ENCODE data around the gene TSPAN14. TPM values are rescaled to one million over a fixed set of nuclear protein-coding genes. Genes with fewer than 3 reads are reported as not detected.

The TSPAN14 gene
- total RNA-seq, 2 experiments from 2014 or later = 100 to 104 TPM

DNA sequence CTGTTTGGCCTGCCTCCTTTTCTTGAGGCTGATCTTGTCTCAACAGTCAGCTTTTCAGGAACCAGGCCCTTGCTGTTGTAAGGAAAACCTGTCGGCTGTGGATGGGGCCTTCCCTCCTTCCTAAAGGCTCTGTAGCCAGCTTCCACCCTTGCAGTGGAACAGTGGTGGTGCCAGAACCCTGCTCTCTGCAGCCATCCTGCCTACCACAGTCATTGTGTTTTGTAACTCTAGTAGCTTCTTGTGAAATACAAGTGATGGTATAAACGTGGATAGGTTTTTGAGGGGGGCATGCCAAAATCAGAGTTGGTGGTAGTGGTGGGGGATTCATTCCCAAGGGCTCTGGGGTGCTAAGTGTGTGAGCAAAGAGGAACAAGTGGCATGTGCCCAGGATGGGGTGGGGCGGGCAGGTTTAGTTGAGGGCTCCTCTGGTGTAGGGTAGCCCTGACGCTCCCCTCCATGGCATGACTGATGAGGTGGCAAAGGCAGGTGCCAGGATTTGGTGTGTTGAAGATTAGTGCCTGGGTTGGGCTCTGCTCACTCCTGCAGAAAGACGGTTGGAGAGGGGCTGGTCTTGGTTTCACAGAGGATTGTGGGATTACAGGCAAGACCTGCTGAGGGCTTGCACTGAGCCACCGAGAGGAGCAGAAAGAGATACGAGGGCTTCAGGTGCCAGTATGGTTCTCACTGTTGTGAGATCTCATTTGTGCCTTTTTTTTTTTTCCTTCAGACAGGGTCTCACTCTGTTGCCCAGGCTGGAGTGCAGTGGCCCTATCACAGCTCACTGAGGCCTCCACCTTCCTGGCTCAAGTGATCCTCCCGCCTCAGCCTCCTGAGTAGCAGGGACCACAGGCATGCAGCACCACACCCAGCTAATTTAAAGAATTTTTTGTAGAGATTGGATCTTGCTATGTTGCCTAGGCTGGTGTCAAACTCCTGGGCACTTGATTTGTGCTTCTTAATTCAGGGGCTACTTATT lies 7.4 kb downstream of the TSPAN14 start:
- Mint-ChIP-seq H3K4me1 (peaks cover 98% of the 10 kb centered on the region), H3K4me3 (peak overlapping the region; percentile 92), H3K36me3 (peaks cover 24% of the 10 kb centered on the region), H3K9me3 (ENCODE audit: low read depth) (no peaks in the 10 kb centered on the region), H3K27ac (peak overlapping the region; percentile 94), H3K27me3 (no peaks in the 10 kb centered on the region)
- CTCF ChIA-PET = interaction anchor here (1.4 to 22.0 kb wide), 6 partner anchors 7 to 69 kb away, joined by 3 to 378 read pairs (median 68); no protein-coding TSS in a partner anchor
- DNase-seq = peak; percentile 41
- no peak for ATAC-seq

DNA sequence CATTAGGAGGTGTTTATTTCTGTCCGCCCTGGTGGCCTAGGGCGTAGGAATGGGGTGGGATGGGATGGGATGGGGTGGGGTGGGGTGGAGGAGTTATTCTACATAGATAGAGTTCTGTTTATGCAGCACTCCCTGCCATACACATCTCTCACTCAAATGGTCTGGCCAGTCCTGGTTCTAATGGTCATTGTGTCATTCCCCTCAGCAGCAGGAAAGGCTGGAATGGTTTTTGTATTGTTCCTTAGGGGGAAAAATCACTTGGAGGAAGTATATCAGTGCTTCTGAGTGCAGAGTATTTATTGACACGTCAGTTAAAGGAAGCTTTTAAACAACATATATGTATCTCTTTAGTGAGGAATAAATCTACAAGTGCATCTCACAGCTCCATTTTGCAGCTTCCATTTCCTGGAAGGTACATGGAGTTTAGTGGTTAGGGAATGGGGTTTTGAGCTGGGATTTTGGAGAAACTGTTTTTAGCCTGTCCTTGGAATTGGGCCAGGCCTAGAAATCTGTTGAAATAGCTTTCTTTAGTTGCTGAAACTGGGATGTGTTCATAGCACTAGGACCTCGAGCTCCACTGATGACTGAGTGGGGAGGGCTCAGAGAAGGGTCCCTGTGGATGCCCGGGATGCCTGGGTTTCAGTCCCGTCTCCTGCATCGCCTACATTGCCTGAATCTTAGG lies 8.3 kb downstream of the TSPAN14 start:
- peak overlapping the region; percentile 78 for H3K27ac Mint-ChIP-seq
- CTCF ChIA-PET = interaction anchor here (0.9 to 22.0 kb wide), 5 partner anchors 9 to 74 kb away, joined by 3 to 378 read pairs (median 65); no protein-coding TSS in a partner anchor
- H3K4me3 Mint-ChIP-seq = peak overlapping the region; percentile 33
- no peak for ATAC-seq
- no peak for DNase-seq
- H3K27me3 Mint-ChIP-seq = no peaks in the 10 kb centered on the region
- H3K36me3 Mint-ChIP-seq = peaks cover 20% of the 10 kb centered on the region
- H3K9me3 Mint-ChIP-seq (ENCODE audit: low read depth) = no peaks in the 10 kb centered on the region
- H3K4me1 Mint-ChIP-seq = peaks cover 98% of the 10 kb centered on the region

DNA sequence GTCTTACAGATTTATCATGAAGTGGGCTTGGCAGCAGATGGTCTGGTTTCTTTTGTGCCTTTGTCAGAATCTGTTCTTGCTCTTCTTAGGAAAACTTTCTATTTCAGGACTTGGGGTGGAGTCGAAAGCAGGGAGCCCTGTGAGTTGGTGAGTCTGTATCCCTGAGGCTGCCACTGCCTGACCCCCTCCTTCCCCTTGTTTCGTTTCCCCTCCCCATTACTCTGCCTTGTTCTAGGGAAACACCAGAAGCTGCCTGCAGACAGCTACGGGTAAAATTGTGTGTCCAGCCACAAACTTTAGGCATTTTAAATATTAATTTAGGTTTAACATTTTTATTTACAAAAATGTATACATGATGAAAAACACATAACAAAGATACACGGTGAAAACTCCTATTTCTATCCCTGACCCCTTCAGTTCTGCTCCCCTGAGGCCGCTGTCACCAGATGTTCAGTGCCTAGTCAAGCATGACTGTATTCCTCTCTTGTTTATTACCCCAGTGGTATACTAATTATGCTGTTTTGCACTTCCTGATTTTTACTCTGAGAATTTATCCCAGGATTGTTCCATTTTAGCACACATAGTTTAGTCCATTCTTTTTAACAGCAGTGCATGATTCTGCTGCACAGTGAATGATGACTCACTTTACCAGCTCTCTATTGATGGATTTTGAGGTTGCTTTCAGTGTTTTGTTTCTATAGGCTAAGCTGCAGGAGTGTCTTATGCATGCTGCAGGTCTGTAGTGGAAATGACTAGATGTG lies 9.1 kb downstream of the TSPAN14 start:
- DNase-seq (peak; percentile 45), ATAC-seq (peak; percentile 31)
- Mint-ChIP-seq H3K4me1 (peaks cover 98% of the 10 kb centered on the region), H3K27ac (peak overlapping the region; percentile 84), H3K27me3 (no peaks in the 10 kb centered on the region), H3K4me3 (peak overlapping the region; percentile 67), H3K9me3 (ENCODE audit: low read depth) (no peaks in the 10 kb centered on the region), H3K36me3 (peaks cover 16% of the 10 kb centered on the region)
- CTCF ChIA-PET = interaction anchor here (0.6 to 22.0 kb wide), 8 partner anchors 5 to 73 kb away, joined by 3 to 378 read pairs (median 36); no protein-coding TSS in a partner anchor

DNA sequence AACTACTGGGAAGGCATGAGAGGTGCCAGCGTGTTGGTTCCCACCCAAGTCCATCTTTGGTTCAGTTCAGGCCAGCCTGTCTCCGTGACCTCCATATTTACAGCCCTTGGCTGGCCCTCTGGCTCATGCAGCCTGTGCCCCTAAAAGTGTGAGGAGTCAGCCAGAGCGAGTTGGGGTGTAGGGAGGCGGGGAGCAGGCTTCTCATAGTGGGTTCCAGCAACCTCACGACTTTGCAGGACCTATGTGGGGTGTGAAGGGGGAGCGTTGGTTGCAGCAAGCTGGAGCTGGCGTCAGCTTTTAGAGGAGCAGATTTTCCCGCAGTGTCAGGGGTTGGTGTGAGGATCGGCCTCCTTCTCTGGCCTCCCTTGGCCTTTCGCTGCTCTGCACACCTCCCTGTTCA lies 9.8 kb downstream of the TSPAN14 start:
- Mint-ChIP-seq H3K27me3 (no peaks in the 10 kb centered on the region), H3K4me1 (peaks cover 98% of the 10 kb centered on the region), H3K36me3 (peaks cover 22% of the 10 kb centered on the region), H3K27ac (peak overlapping the region; percentile 84), H3K4me3 (peak overlapping the region; percentile 67), H3K9me3 (ENCODE audit: low read depth) (no peaks in the 10 kb centered on the region)
- DNase-seq (peak; percentile 52), ATAC-seq (peak; percentile 1)
- CTCF ChIA-PET = interaction anchor here (0.6 to 22.0 kb wide), 8 partner anchors 6 to 38 kb away, joined by 3 to 378 read pairs (median 36); no protein-coding TSS in a partner anchor

DNA sequence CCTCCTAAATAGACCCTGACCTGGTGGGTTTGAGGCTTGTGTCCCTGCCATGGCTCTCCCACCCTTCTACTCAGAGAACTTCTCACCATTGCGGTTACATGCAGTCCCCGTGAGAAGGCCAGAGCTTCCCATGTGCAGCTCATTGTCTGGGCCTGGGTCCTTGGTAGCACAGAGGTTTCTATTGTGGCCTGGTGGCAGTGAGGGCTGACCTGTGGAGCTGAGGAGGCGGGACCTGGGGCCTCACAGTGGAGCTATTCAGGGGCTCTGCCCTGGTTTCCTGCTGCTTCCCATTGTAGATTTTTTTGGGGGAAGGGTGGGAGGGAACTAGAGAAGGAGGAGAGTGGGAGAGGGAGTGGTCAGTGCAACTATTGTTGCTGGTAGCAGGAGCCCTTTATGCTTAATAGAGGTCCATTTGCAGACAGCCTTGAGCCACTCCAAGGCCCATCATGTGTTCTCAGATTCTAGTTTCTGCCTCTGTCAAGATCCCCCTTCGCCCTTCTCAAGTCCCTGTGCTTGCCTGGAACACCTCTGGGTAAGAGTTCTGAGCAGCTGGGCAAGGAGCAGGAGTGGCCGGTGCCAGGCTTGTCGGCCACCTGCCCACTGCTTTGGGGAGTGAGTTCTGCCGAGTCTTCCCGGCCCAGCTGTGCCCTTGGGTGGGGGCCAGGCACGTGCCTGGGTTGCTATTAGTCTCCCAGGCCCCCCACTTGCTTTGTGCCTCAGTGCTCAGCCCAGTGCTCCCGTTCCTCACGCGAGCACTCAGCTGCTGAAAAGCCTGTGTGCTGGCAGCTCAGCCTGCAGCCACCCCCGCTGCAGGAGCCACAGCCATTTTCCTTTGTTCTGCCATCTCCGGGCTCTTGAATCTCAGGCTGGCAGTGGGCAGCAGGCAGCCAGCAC lies 10.7 kb downstream of the TSPAN14 start:
- no peaks in the 10 kb centered on the region for H3K9me3 Mint-ChIP-seq (ENCODE audit: low read depth)
- H3K4me3 Mint-ChIP-seq = peak overlapping the region; percentile 67
- CTCF ChIA-PET = interaction anchor here (0.6 to 22.0 kb wide), 9 partner anchors 7 to 48 kb away, joined by 3 to 378 read pairs (median 16); no protein-coding TSS in a partner anchor
- no peaks in the 10 kb centered on the region for H3K27me3 Mint-ChIP-seq
- H3K4me1 Mint-ChIP-seq = peaks cover 98% of the 10 kb centered on the region
- H3K36me3 Mint-ChIP-seq = peaks cover 26% of the 10 kb centered on the region
- ATAC-seq (no peak), DNase-seq (peak; percentile 44)
- peak overlapping the region; percentile 84 for H3K27ac Mint-ChIP-seq

DNA sequence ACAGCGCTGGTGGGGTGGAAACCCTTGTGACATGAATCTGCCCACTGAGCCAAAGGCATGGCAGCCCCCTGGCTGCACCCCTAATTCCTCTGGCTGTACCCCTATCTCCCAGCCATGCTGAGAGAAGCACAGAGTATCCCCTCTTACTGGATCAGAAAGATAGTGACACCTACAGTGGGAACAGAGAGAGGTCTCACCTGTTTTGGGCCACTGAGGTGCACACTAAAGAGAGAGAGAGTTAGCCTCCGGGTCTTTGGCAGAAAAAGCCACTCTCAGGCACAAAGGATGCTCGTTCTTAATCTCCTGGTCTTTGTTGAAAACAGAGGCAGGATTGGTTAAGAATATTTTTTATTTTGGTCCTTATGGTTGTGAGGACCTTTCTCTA lies 11.3 kb downstream of the TSPAN14 start:
- ATAC-seq = no peak
- no peak for DNase-seq
- no peaks in the 10 kb centered on the region for H3K27me3 Mint-ChIP-seq
- H3K4me3 Mint-ChIP-seq = peak overlapping the region; percentile 67
- no peaks in the 10 kb centered on the region for H3K9me3 Mint-ChIP-seq (ENCODE audit: low read depth)
- CTCF ChIA-PET = interaction anchor here (1.7 to 22.0 kb wide), 5 partner anchors 7 to 47 kb away, joined by 6 to 378 read pairs (median 16); no protein-coding TSS in a partner anchor
- peaks cover 29% of the 10 kb centered on the region for H3K36me3 Mint-ChIP-seq
- H3K4me1 Mint-ChIP-seq = peaks cover 97% of the 10 kb centered on the region
- peak overlapping the region; percentile 84 for H3K27ac Mint-ChIP-seq

DNA sequence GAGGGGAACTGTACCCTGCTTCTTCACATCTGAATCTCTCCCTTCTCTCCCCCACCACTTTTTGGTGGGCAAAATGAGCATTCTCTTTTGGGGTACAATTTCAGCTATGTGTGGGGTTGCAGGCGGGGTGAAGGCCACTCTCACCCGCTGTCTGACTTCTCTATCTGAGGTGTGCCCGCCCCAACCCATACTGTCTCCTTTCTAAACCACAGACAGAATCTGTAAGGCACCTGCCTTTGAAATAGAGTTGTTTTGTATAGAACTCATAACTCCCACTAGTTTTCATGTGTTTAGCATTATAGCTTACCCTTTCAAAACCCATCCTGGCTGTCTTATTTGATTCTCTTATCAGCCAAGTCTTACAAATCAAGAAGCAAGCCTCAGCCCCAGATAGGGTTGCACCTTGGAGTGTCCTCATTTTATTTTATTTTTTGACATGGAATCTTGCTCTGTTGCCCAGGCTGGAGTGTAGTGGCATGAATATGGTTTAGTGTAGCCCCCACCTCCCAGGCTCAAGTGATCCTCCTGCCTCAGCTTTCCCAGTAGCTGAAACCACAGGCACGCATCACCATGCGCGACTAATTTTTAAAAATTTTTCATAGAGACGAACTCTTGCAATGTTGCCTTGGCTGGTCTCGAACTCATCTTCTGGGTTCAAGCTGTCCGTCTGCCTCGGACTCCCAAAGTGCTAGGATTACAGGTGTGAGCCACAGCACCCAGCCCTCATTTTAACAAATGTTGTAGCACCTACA lies 11.9 kb downstream of the TSPAN14 start:
- CTCF ChIA-PET = interaction anchor here (1.7 to 22.0 kb wide), 6 partner anchors 8 to 47 kb away, joined by 6 to 378 read pairs (median 14); no protein-coding TSS in a partner anchor
- Mint-ChIP-seq H3K27me3 (no peaks in the 10 kb centered on the region), H3K36me3 (peaks cover 26% of the 10 kb centered on the region), H3K27ac (peak overlapping the region; percentile 84), H3K4me3 (peak overlapping the region; percentile 67), H3K4me1 (peaks cover 97% of the 10 kb centered on the region), H3K9me3 (ENCODE audit: low read depth) (no peaks in the 10 kb centered on the region)
- DNase-seq (peak; percentile 63), ATAC-seq (peak; percentile 37)

DNA sequence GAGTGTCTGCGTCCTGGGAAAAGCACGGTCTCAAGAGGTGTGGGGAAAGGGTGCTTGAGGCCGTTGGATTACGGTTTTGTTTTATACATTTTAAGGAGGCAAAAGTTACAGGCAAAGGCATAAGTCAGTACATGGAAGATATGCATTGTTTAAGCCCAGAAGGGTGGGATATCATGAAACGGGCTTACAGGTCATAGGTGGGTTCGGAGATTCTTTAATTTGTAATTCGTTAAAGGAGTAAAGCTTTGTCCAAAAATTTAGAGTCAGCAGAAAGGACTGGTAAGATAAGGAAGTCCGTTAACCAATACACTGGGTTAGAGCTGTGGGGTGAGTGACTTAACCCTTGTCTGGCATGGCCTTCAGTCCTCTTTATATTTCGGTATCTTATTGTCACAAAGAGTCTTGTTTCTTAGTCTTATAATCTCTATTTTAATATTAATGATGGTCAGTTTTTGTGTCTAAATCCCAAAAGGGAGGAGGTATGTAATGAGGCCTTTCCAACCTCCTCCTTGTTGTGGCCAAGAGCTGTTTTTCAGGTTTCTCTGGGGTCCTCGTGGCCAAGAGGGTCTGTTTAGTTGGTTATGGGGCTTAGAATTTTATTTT lies 12.7 kb downstream of the TSPAN14 start:
- peak overlapping the region; percentile 67 for H3K4me3 Mint-ChIP-seq
- no peak for ATAC-seq
- no peaks in the 10 kb centered on the region for H3K9me3 Mint-ChIP-seq (ENCODE audit: low read depth)
- H3K27me3 Mint-ChIP-seq = no peaks in the 10 kb centered on the region
- H3K36me3 Mint-ChIP-seq = peaks cover 31% of the 10 kb centered on the region
- peaks cover 97% of the 10 kb centered on the region for H3K4me1 Mint-ChIP-seq
- H3K27ac Mint-ChIP-seq = peak overlapping the region; percentile 84
- no peak for DNase-seq
- CTCF ChIA-PET = interaction anchor here (1.0 to 22.0 kb wide), 8 partner anchors 9 to 49 kb away, joined by 3 to 378 read pairs (median 9); no protein-coding TSS in a partner anchor

DNA sequence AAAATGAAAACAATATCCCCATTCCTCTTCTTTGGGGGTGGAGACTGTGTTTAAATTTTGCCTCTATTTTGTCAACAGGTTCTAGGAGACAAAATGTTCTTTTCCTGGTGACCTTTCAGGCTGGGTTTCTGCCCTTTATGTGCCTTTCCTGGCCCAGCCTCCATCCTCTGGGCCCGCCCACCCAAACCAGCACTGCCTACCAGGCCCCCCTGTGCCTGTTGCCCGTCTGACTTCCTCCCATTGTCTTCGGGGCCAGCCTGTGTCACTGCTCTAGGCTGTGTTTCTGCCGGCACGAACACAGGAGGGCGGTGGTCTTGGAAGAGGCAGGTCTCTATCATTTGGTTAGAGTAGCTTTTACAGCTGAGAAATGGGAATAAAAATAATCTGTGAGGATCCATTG lies 13.9 kb downstream of the TSPAN14 start:
- peak; percentile 40 for ATAC-seq
- DNase-seq = peak; percentile 79
- peaks cover 34% of the 10 kb centered on the region for H3K36me3 Mint-ChIP-seq
- CTCF ChIA-PET = interaction anchor here (1.0 to 22.0 kb wide), 7 partner anchors 10 to 48 kb away, joined by 3 to 378 read pairs (median 8); no protein-coding TSS in a partner anchor
- no peaks in the 10 kb centered on the region for H3K9me3 Mint-ChIP-seq (ENCODE audit: low read depth)
- peak overlapping the region; percentile 84 for H3K27ac Mint-ChIP-seq
- peaks cover 97% of the 10 kb centered on the region for H3K4me1 Mint-ChIP-seq
- no peaks in the 10 kb centered on the region for H3K27me3 Mint-ChIP-seq
- H3K4me3 Mint-ChIP-seq = peak overlapping the region; percentile 66

DNA sequence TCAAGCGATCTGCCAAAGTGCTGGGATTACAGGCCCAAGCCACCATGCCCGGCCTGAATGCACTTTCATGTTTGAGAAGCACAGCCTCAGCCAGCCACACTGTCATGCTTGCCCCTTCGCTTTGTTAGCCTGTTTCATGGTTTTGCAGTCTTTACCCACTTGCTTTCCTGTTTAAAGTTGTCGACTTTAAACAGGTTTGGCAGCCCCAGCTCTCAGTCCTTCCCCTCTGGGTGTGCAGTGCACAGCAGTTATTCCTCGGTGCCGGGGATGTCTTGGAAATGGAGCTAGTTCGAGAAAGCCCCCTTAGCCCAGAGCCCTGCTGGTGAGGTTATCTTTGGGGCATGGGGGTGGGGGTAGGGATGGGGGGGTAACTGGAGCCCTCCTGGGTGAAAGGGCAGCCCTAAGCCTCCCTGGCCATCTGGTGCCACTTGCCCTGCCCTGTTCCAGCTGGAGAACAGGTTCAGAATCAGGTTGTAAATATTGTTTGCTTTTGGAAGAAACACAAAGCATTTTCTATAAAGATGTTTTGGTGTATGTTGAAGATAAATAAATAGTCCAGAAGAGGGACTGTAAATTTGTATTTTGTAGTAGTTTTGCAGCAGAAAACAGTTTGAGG lies 14.8 kb downstream of the TSPAN14 start:
- H3K4me1 Mint-ChIP-seq = peaks cover 98% of the 10 kb centered on the region
- H3K9me3 Mint-ChIP-seq (ENCODE audit: low read depth) = no peaks in the 10 kb centered on the region
- peak overlapping the region; percentile 66 for H3K4me3 Mint-ChIP-seq
- peak overlapping the region; percentile 84 for H3K27ac Mint-ChIP-seq
- no peaks in the 10 kb centered on the region for H3K27me3 Mint-ChIP-seq
- peaks cover 36% of the 10 kb centered on the region for H3K36me3 Mint-ChIP-seq
- CTCF ChIA-PET = interaction anchor here (1.3 to 22.0 kb wide), 5 partner anchors 11 to 33 kb away, joined by 4 to 378 read pairs (median 11); no protein-coding TSS in a partner anchor
- DNase-seq (no peak), ATAC-seq (peak; percentile 4)
